GM13977 (cell line): Measurements from ENCODE around the gene ZCCHC8.

Experiments used
- DNase-seq: peaks from one replicate; pipeline ENCODE4 v3.0.0; 2012; ENCODE audit warnings: low spot score
- in situ Hi-C: fragments of 300-500 bp; cut with MboI; formaldehyde crosslinking; loops from one replicate; pipeline ENCODE4 v1.12.0; 2022; ENCODE audit warnings: low sequenced_read_pairs, low pct_unique_long_range_greater_than_20kb, mixed read lengths, inconsistent platforms; ENCODE audit not compliant: unreplicated experiment
- TF ChIP-seq, protein P1 (sequence below): IDR thresholded peaks from 2 replicates; pipeline ENCODE4 v1.5.1; 2012; ENCODE audit warnings: mild to moderate bottlenecking, control low read depth; ENCODE audit not compliant: insufficient read depth; ENCODE audit errors: extremely low read depth, missing control alignments

The ZCCHC8 gene

DNA sequence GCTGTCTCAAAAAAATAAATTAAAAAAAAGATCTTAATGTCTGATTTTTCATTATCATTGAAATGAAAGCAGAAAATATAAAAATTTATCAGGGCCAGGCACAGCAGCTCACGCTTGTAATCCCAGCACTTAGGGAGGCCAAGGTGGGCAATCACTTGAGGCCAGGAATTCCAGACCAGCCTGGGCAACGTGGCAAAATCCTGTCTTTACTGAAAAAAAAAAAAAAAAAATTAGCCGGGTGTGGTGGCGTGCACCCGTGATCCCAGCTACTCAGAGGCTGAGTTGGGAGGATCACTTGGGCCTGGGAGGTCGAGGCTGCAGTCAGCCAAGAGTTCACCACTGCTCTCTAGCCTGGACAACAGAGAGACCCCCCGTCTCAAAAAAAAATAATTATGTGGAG is 40.7 kb downstream of the ZCCHC8 start:
- in situ Hi-C loops = no loop called here

DNA sequence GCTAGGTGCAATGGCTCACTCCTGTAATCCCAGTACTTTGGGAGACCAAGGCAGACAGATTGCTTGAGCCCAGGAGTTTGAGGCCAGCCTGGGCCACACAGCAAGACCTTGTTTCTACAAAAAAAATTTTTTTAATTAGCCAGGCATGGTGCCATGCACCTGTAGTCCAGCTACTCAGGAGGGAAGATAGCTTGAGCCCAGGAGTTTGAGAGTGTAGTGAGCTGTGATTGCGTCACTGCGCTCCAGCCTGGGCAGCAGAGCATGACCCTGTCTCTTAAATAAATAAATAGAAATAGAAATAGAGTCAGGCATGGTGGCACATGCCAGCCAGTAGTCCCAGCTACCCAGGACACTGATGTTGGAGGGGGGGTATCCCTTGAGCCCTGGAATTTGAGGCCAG is 41.5 kb downstream of the ZCCHC8 start:
- in situ Hi-C loops = no loop called here
- TF ChIP-seq, protein P1, sequence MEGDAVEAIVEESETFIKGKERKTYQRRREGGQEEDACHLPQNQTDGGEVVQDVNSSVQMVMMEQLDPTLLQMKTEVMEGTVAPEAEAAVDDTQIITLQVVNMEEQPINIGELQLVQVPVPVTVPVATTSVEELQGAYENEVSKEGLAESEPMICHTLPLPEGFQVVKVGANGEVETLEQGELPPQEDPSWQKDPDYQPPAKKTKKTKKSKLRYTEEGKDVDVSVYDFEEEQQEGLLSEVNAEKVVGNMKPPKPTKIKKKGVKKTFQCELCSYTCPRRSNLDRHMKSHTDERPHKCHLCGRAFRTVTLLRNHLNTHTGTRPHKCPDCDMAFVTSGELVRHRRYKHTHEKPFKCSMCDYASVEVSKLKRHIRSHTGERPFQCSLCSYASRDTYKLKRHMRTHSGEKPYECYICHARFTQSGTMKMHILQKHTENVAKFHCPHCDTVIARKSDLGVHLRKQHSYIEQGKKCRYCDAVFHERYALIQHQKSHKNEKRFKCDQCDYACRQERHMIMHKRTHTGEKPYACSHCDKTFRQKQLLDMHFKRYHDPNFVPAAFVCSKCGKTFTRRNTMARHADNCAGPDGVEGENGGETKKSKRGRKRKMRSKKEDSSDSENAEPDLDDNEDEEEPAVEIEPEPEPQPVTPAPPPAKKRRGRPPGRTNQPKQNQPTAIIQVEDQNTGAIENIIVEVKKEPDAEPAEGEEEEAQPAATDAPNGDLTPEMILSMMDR = no peak
- DNase-seq = no peak

More for the DNA sequence above, 40.7 kb downstream of the ZCCHC8 start:
- no peak for DNase-seq
- TF ChIP-seq, protein P1 = no peak

DNA sequence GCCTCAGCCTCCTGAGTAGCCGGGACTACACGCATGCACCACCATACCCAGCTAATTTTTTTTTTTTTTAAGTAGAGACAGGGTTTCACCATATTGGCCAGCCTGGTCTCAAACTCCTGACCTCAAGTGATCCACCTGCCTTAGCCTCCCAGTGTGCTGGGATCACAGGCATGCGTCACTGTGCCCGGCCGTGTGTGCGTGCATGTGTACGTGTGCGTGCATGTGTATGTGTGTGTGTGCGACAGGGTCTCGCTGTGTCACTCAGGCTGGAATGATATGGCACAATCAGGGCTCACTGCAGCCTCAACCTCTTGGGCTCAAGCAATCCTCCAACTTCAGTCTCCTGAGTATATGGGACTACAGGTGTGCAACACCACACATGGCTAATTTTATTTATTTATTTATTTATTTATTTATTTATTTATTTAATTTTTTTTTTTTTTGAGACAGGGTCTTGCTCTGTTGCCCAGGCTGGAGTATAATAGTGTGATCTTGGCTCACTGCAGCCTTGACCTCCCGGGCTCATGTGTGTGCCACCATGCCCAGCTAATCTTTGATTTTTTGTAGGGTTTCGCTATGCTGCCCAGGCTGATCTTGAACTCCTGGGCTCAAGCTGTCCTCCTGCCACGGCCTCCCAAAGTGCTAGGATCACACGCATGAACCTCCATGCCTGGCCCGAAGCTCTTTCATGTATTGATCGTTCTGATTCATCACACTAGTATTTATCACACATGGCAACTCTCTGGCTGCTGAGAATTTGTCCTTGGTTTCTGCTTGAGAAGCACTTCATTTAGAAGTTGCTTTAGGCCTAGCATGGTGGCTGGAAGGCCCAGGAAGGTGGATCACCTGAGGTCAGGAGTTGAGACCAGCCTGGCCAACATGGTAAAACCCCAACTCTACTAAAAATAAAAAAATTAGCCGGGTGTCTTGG is 42.4 kb downstream of the ZCCHC8 start:
- DNase-seq = no peak
- TF ChIP-seq, protein P1 = no peak
- in situ Hi-C loops = no loop called here

DNA sequence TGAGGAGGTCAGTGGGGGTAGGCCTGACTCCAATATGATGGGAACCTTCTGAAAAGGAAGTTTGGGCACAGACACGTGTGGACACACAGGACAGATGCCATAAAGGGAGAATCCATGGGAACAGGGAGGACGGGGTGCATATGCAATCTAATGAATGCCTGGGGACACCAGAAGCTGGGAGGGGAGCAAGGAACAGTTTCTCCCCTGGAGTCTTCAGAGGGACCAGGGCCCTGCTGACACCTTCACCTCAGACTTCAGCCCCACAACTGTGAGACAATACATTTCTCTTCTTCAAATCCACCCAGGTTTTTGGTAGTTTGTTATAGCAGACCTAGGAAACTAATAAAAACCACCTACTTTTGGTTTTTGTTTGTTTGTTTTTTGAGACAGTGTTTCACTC is 43.1 kb downstream of the ZCCHC8 start:
- DNase-seq = no peak
- in situ Hi-C loops = no loop called here
- TF ChIP-seq, protein P1 = no peak

DNA sequence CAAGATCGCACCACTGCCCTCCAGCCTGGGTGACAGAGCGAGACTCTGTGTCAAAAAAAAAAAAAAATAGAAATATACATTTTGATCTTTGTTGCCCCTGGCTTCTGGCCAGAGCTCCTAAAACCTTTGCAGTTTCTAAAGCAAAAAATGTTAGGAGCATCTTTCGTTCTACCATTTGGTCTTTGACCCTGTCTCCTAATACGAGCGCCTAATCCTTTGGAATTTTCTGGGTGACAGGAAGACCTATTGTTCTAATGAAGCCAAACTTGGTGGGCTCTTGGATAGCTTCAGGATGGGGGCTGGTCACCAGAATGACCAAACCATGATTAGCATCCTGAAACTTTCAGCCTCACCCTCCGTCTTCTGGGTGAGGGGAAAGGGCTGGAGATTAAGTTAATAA is 46.0 kb downstream of the ZCCHC8 start:
- in situ Hi-C loops = no loop called here
- TF ChIP-seq, protein P1 = no peak
- DNase-seq = no peak

DNA sequence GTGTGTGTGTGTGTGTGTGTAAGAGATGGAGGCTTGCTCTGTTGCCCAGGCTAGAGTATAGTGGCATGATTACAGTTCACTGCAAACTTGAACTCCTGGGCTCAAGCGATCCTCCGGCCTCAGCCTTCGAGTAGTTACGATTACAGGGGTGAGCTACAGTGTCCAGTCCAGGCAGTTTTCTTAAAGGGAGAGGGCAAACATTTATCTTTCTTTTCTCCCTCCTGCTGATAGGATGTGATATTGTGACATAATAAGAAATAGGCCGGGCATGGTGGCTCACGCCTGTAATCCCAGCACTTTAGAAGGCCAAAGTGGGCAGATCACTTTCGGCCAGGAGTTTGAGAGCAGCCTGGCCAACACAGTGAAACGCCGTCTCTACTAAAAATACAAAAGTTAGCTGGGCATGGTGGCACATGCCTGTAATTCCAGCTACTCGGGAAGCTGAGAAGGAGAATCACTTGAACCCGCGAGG is 46.4 kb downstream of the ZCCHC8 start:
- in situ Hi-C loops = no loop called here
- DNase-seq = no peak
- TF ChIP-seq, protein P1 = no peak
